Measurements from ENCODE around the gene SLC35E1. TPM values are rescaled to one million over a fixed set of nuclear protein-coding genes. Genes with fewer than 3 reads are reported as not detected.

Gene SLC35E1
- total RNA-seq, result 38.0 and 41.5 TPM in 2 replicates

- peaks cover 96% of the 10 kb centered on the region for H3K79me2 ChIP-seq (ENCODE audit: insufficient read depth, low read length)
- peak within 1 kb of the TSS; percentile 98 for H3K4me2 ChIP-seq (ENCODE audit: insufficient read depth, low read length)
- H3K27me3 ChIP-seq (ENCODE audit: insufficient read depth, low read length), result no peaks in the 10 kb centered on the region
- peaks cover 26% of the 10 kb centered on the region for H3K4me1 ChIP-seq (ENCODE audit: insufficient read depth, low read length)
- peak within 1 kb of the TSS; percentile 67 for H2AFZ ChIP-seq (ENCODE audit: low read length)
- peak within 1 kb of the TSS; percentile 93 for H3K27ac ChIP-seq (ENCODE audit: low read depth, low read length)
- peak within 1 kb of the TSS; percentile 100 for H3K4me3 ChIP-seq (ENCODE audit: insufficient read depth, low read length)
- no peaks in the 10 kb centered on the region for H3K9me3 ChIP-seq (ENCODE audit: low read depth, low read length)
- H3K36me3 ChIP-seq (ENCODE audit: insufficient read depth, low read length), result peaks cover 36% of the 10 kb centered on the region
- DNase-seq (ENCODE audit: insufficient read length, low spot score, missing footprints), result peak; percentile 100
- peaks cover 54% of the 10 kb centered on the region for H4K20me1 ChIP-seq (ENCODE audit: insufficient read depth, low read length)
- no peak for TF ChIP-seq CTCF (IDR thresholded peaks at IDR 0.05; ENCODE audit: extremely low read depth, low read depth, low read length)
These were observed at the start of gene SLC35E1 for GRCh38 chr19:16572332-16573211. TSS of gene SLC35E1 (minus strand) at chr19:16572415. CDS start at chr19:16572364, 51 bp downstream.

GRCh38 chr19:16621165-16621800 is 49.1 kb upstream of the SLC35E1 start:
- DNase-seq (ENCODE audit: insufficient read length, low spot score, missing footprints), result peak; percentile 9
- H3K4me3 ChIP-seq (ENCODE audit: insufficient read depth, low read length), result no peak overlapping the region
- H3K27ac ChIP-seq (ENCODE audit: low read depth, low read length), result no peak overlapping the region
- H3K79me2 ChIP-seq (ENCODE audit: insufficient read depth, low read length), result peaks cover 100% of the 10 kb centered on the region
- peaks cover 100% of the 10 kb centered on the region for H4K20me1 ChIP-seq (ENCODE audit: insufficient read depth, low read length)
- peaks cover 27% of the 10 kb centered on the region for H3K36me3 ChIP-seq (ENCODE audit: insufficient read depth, low read length)
- H3K4me2 ChIP-seq (ENCODE audit: insufficient read depth, low read length), result no peak overlapping the region
- no peak for TF ChIP-seq CTCF (IDR thresholded peaks at IDR 0.05; ENCODE audit: extremely low read depth, low read depth, low read length)
- H3K9me3 ChIP-seq (ENCODE audit: low read depth, low read length), result no peaks in the 10 kb centered on the region
- H2AFZ ChIP-seq (ENCODE audit: low read length), result no peak overlapping the region
- H3K4me1 ChIP-seq (ENCODE audit: insufficient read depth, low read length), result peaks cover 12% of the 10 kb centered on the region
- no peaks in the 10 kb centered on the region for H3K27me3 ChIP-seq (ENCODE audit: insufficient read depth, low read length)

- no peak for DNase-seq (ENCODE audit: insufficient read length, low spot score, missing footprints)
- H3K36me3 ChIP-seq (ENCODE audit: insufficient read depth, low read length), result peaks cover 27% of the 10 kb centered on the region
- no peaks in the 10 kb centered on the region for H3K9me3 ChIP-seq (ENCODE audit: low read depth, low read length)
- no peak for TF ChIP-seq CTCF (IDR thresholded peaks at IDR 0.05; ENCODE audit: extremely low read depth, low read depth, low read length)
- H3K79me2 ChIP-seq (ENCODE audit: insufficient read depth, low read length), result peaks cover 100% of the 10 kb centered on the region
- H2AFZ ChIP-seq (ENCODE audit: low read length), result no peak overlapping the region
- no peaks in the 10 kb centered on the region for H3K27me3 ChIP-seq (ENCODE audit: insufficient read depth, low read length)
- H3K4me1 ChIP-seq (ENCODE audit: insufficient read depth, low read length), result peaks cover 8% of the 10 kb centered on the region
- H3K4me3 ChIP-seq (ENCODE audit: insufficient read depth, low read length), result no peak overlapping the region
- no peak overlapping the region for H3K4me2 ChIP-seq (ENCODE audit: insufficient read depth, low read length)
- H3K27ac ChIP-seq (ENCODE audit: low read depth, low read length), result no peak overlapping the region
- H4K20me1 ChIP-seq (ENCODE audit: insufficient read depth, low read length), result peaks cover 100% of the 10 kb centered on the region
These were observed 48.4 kb upstream of the SLC35E1 start for GRCh38 chr19:16620584-16620983.

- TF ChIP-seq CTCF (IDR thresholded peaks at IDR 0.05; ENCODE audit: extremely low read depth, low read depth, low read length), result no peak
- H4K20me1 ChIP-seq (ENCODE audit: insufficient read depth, low read length), result peaks cover 98% of the 10 kb centered on the region
- H3K4me1 ChIP-seq (ENCODE audit: insufficient read depth, low read length), result peaks cover 8% of the 10 kb centered on the region
- peaks cover 22% of the 10 kb centered on the region for H3K36me3 ChIP-seq (ENCODE audit: insufficient read depth, low read length)
- H3K27me3 ChIP-seq (ENCODE audit: insufficient read depth, low read length), result no peaks in the 10 kb centered on the region
- no peaks in the 10 kb centered on the region for H3K9me3 ChIP-seq (ENCODE audit: low read depth, low read length)
- H3K79me2 ChIP-seq (ENCODE audit: insufficient read depth, low read length), result peaks cover 100% of the 10 kb centered on the region
- H3K4me2 ChIP-seq (ENCODE audit: insufficient read depth, low read length), result no peak overlapping the region
- H3K4me3 ChIP-seq (ENCODE audit: insufficient read depth, low read length), result no peak overlapping the region
- H2AFZ ChIP-seq (ENCODE audit: low read length), result no peak overlapping the region
- no peak overlapping the region for H3K27ac ChIP-seq (ENCODE audit: low read depth, low read length)
- DNase-seq (ENCODE audit: insufficient read length, low spot score, missing footprints), result no peak
These were observed 47.8 kb upstream of the SLC35E1 start for GRCh38 chr19:16620018-16620417.

Measured in osteoblast (primary cell).